Thyroid gland (tissue), 4 donors: ENCODE results near the gene ZFP36L1. TPM values are rescaled to one million over a fixed set of nuclear protein-coding genes. Genes with fewer than 3 reads are reported as not detected.
"Not testable (repeated sequence)": the region's sequence is repeated elsewhere in the genome, so short reads cannot be mapped to it uniquely, and the experiment has no call there.

Experiments used
- DNase-seq, 2 donors: peaks; one replicate each; pipeline ENCODE4 v3.0.0-alpha.2; 2019
- H3K27ac ChIP-seq, 3 donors: fragments of 200-600 bp; sonication (generic); 1 replicate in 2 of 3; 2 replicates in 1 of 3; pipeline ENCODE4 v1.5.1; 2016 to 2019; ENCODE audit warnings: mild to moderate bottlenecking in 1 of 3, moderate library complexity in 1 of 3
- H3K27me3 ChIP-seq: fragments of 200-600 bp; sonication (generic); one replicate; pipeline ENCODE4 v1.5.1; 2019
- H3K36me3 ChIP-seq, 2 donors: fragments of 200-600 bp; sonication (generic); one replicate each; pipeline ENCODE4 v1.5.1; 2016 to 2019
- H3K4me1 ChIP-seq, 2 donors: fragments of 200-600 bp; sonication (generic); one replicate each; pipeline ENCODE4 v1.5.1; 2017 to 2019
- H3K4me3 ChIP-seq, 3 donors: fragments of 200-600 bp; sonication (generic); replicated peaks in 1 of 3; 1 replicate in 2 of 3; 2 replicates in 1 of 3; pipeline ENCODE4 v1.5.1; 2016; ENCODE audit warnings: mild to moderate bottlenecking in 1 of 3
- H3K9me3 ChIP-seq: fragments of 200-600 bp; sonication (generic); one replicate; pipeline ENCODE4 v1.5.1; 2017
- POLR2A ChIP-seq, 2 donors: fragments of 450-650 bp; IDR thresholded peaks; one replicate each; pipeline ENCODE4 v1.6.1; 2017; ENCODE audit warnings: antibody characterized with exemption in 2 of 2, mild to moderate bottlenecking in 2 of 2, moderate library complexity in 1 of 2
- WGBS, 2 donors: methylation state at CpG; one replicate each; pipeline ENCODE4 v1.1.5; 2017; 5-methylcytosine and 5-hydroxymethylcytosine counted together
- intact Hi-C: fragments of 100-400 bp; cut with DNase I; formaldehyde crosslinking; loops from one replicate; pipeline ENCODE4 v1.15.1; 2023
- total RNA-seq, 4 donors: library from RNA; depleted of rRNA; stranded (reverse); fragments of >200 nt; gene quantifications; one replicate each; pipeline ENCODE4 v1.2.3, GENCODE V29; 2016
- TF ChIP-seq, protein P1 (sequence below), 6 experiments: fragments of 200-600 bp in 3 of 6; fragments of 450-650 bp in 3 of 6; sonication (generic) in 3 of 6; IDR thresholded peaks; one replicate each; pipeline ENCODE4 v1.5.1; 2016 to 2019; ENCODE audit warnings: antibody characterized with exemption in 6 of 6, mild to moderate bottlenecking in 2 of 6, inconsistent platforms in 1 of 6, moderate library complexity in 1 of 6

The ZFP36L1 gene
- total RNA-seq, 4 donors from 2014 or later, result 96.9 to 274 (median 127) TPM

- intact Hi-C loops, result no loop called here
- Histone ChIP-seq H3K36me3 (no peaks in the 10 kb centered on the region), H3K4me1 (peaks cover 0 to 6% of the 10 kb centered on the region in 2 donors), H3K27ac (no peak overlapping the region), H3K9me3 (no peaks in the 10 kb centered on the region), H3K4me3 (no peak overlapping the region), H3K27me3 (no peaks in the 10 kb centered on the region)
- no peak for DNase-seq
- TF ChIP-seq, protein P1, sequence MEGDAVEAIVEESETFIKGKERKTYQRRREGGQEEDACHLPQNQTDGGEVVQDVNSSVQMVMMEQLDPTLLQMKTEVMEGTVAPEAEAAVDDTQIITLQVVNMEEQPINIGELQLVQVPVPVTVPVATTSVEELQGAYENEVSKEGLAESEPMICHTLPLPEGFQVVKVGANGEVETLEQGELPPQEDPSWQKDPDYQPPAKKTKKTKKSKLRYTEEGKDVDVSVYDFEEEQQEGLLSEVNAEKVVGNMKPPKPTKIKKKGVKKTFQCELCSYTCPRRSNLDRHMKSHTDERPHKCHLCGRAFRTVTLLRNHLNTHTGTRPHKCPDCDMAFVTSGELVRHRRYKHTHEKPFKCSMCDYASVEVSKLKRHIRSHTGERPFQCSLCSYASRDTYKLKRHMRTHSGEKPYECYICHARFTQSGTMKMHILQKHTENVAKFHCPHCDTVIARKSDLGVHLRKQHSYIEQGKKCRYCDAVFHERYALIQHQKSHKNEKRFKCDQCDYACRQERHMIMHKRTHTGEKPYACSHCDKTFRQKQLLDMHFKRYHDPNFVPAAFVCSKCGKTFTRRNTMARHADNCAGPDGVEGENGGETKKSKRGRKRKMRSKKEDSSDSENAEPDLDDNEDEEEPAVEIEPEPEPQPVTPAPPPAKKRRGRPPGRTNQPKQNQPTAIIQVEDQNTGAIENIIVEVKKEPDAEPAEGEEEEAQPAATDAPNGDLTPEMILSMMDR (IDR thresholded peaks at IDR 0.05), result no peak
- TF ChIP-seq POLR2A (IDR thresholded peaks at IDR 0.05), result no peak
- WGBS, 2 donors, result 93 to 95% methylated on average over 7 to 9 of the region's 9 CpGs
Measured at GRCh38 chr14:68770051-68770450, 22.8 kb downstream of the ZFP36L1 start.

GRCh38 chr14:68768316-68768715 lies 24.6 kb downstream of the ZFP36L1 start:
- H3K27ac ChIP-seq, result no peak overlapping the region
- TF ChIP-seq POLR2A (IDR thresholded peaks at IDR 0.05), result no peak
- TF ChIP-seq, protein P1 (IDR thresholded peaks at IDR 0.05), result no peak
- 94 to 96% methylated on average over 4 to 7 of the region's 7 CpGs for WGBS, 2 donors
- peaks cover 0 to 10% of the 10 kb centered on the region in 2 donors for H3K4me1 ChIP-seq
- no peaks in the 10 kb centered on the region for H3K36me3 ChIP-seq
- H3K4me3 ChIP-seq, result no peak overlapping the region
- intact Hi-C loops, result no loop called here
- no peaks in the 10 kb centered on the region for H3K9me3 ChIP-seq
- H3K27me3 ChIP-seq, result no peaks in the 10 kb centered on the region
- no peak for DNase-seq

GRCh38 chr14:68767248-68767645 lies 25.6 kb downstream of the ZFP36L1 start:
- Histone ChIP-seq H3K36me3 (no peaks in the 10 kb centered on the region), H3K4me3 (no peak overlapping the region), H3K4me1 (peaks cover 4 to 21% of the 10 kb centered on the region in 2 donors), H3K27me3 (no peaks in the 10 kb centered on the region), H3K27ac (no peak overlapping the region), H3K9me3 (no peaks in the 10 kb centered on the region)
- DNase-seq, result no peak
- TF ChIP-seq POLR2A (IDR thresholded peaks at IDR 0.05), result no peak
- TF ChIP-seq, protein P1 (IDR thresholded peaks at IDR 0.05), result no peak
- WGBS, 2 donors, result 96 to 98% methylated on average over 5 of the region's 5 CpGs
- intact Hi-C loops, result no loop called here

DNA sequence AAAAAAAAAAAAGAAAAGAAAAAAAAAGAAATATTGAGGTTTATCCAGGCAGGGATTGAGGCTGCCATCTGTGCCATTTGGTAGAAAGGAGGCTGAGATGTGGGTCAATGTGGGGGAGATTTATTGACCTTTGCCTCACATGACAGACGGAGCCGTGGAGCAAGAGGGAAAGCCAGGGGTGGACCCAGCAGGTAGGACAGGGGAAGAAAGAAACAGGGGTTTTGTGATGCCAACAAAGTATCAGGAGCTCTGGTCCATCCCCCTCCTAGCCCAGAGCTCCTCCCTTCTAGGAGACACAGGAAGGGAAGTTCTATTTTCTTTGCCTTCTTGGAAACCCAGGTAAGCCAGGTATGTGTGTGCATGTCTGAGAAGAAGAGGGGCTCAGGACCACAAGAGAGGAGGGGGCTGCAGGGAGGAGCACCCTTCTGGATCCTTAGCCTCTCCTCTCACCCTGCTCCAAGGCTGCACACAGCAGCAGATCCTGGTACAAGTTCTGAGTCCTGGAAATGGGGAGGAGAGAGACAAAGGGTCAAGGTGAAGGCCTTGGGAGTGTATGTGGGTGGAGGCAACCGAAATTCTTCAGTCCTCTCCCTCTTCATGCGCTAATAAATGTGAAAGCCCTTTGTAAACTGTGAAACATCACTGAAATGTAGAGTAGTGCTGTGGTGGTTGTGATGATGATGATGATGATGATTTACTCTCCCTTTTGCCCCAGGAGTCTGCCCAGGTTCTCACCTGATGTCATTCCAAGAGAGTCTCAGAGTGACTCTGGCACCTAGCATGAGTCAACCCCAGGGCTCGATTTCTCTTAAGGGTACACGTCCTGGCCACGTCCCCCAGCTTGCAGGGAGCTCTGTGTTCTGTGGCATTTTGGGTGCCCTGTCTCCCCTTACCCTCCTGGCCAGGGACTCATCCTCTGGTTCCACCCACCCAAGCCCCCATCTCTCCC lies 26.3 kb downstream of the ZFP36L1 start:
- no peak overlapping the region for H3K27ac ChIP-seq
- DNase-seq, result no peak
- TF ChIP-seq POLR2A (IDR thresholded peaks at IDR 0.05), result no peak
- TF ChIP-seq, protein P1 (IDR thresholded peaks at IDR 0.05), result no peak
- no peaks in the 10 kb centered on the region for H3K27me3 ChIP-seq
- WGBS, 2 donors, result 86 to 89% methylated on average over 7 of the region's 7 CpGs
- H3K4me3 ChIP-seq, result no peak overlapping the region
- peaks cover 4 to 21% of the 10 kb centered on the region in 2 donors for H3K4me1 ChIP-seq
- no peaks in the 10 kb centered on the region for H3K36me3 ChIP-seq
- H3K9me3 ChIP-seq, result no peaks in the 10 kb centered on the region
- intact Hi-C loops, result no loop called here

- H3K9me3 ChIP-seq, intact Hi-C loops, H3K4me3 ChIP-seq, H3K36me3 ChIP-seq, DNase-seq, H3K27me3 ChIP-seq: not testable (repeated sequence)
- H3K27ac ChIP-seq, result peak overlapping the region in 1 of 3 donors; percentile 51
- H3K4me1 ChIP-seq, result peaks cover 4 to 16% of the 10 kb centered on the region in 2 donors
- 94 to 97% methylated on average over 4 of the region's 4 CpGs for WGBS, 2 donors
Measured at GRCh38 chr14:68763843-68764242, 29.0 kb downstream of the ZFP36L1 start.
